ENCODE measurements around the gene SWT1. TPM values are rescaled to one million over a fixed set of nuclear protein-coding genes. Genes with fewer than 3 reads are reported as not detected.
A peak's percentile ranks its signal among the peaks of the same experiment; 100 is the strongest.

The SWT1 gene, protein sequence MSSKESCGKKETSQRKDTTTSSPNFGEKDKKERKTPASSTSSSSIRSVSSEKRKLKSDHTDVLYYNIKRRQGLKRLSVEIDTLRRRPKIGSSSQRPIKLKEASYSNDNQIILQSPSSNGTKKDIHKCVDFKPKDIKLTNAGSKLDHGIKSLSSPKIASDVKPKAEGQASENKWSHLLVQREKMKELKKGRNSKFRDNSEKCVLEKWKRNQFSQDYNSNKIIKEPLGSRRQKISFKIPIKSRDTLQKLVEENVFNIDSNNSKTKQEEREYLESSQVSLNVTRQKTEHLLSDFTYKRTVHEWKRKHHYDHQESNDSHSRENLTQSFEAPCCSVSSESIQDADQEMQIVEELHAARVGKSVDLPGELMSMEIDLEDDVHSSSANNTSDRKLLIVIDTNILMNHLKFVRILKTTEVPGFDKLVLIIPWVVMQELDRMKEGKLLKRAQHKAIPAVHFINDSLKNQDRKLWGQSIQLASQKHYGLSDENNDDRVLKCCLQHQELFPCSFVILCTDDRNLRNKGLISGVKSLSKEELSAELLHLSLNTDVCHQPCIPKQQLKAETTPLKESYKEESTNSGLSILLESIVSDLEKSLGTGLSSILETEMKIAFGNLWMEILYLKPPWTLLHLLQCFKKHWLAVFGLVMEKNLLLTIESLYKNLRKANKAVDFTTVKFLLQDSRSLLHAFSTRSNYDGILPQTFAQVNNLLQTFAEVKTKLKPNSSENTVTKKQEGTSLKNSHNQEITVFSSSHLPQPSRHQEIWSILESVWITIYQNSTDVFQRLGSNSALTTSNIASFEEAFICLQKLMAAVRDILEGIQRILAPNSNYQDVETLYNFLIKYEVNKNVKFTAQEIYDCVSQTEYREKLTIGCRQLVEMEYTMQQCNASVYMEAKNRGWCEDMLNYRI
- total RNA-seq (2014; rRNA removed; shearing (Covaris generic)) (1.0 and 2.8 TPM in 2 replicates), polyA plus RNA-seq (2016; fragmentation: Nextera tagmentation; extraction: Ambion mirVana) (1.6 and 2.8 TPM in 2 replicates)

- H3K9me3 ChIP-seq (ENCODE audit: low read depth) = no peaks in the 10 kb centered on the region
- no peaks in the 10 kb centered on the region for H3K36me3 ChIP-seq (ENCODE audit: low read depth)
- H4K20me1 ChIP-seq (ENCODE audit: insufficient read depth) = no peaks in the 10 kb centered on the region
- no peaks in the 10 kb centered on the region for H3K27me3 ChIP-seq (replicated peaks; ENCODE audit: insufficient read depth)
- peaks cover 8% of the 10 kb centered on the region for H3F3A ChIP-seq (ENCODE audit: insufficient read depth)
- in situ Hi-C loops (cut with MboI) = loop anchor here (25.0 kb wide), 1 partner anchor 345 kb away; no protein-coding TSS in a partner anchor
- H3K4me3 ChIP-seq = peak within 1 kb of the TSS; percentile 89
- H3K9me2 ChIP-seq (ENCODE audit: insufficient read depth) = no peaks in the 10 kb centered on the region
- peaks cover 50% of the 10 kb centered on the region for H3K79me2 ChIP-seq (ENCODE audit: insufficient read depth)
- H3K4me2 ChIP-seq (ENCODE audit: unreplicated experiment) = peak within 1 kb of the TSS; percentile 98
- peak; percentile 100 for DNase-seq
- TF ChIP-seq EZH2phosphoT487 (IDR thresholded peaks at IDR 0.05; ENCODE audit: insufficient read depth, low read depth) = no peak
- no peak for TF ChIP-seq EZH2 (IDR thresholded peaks at IDR 0.05; ENCODE audit: insufficient read depth, poor library complexity, severe bottlenecking)
- H3K27ac ChIP-seq = peak within 1 kb of the TSS; percentile 96
- peak within 1 kb of the TSS; percentile 98 for H2AFZ ChIP-seq
- 1% methylated on average over 48 to 51 of the region's 63 CpGs for WGBS, 2 experiments (ENCODE audit: low coverage in 1 of 2, low lambda C conversion rate in 2 of 2, missing lambda C conversion rate in 2 of 2)
- peaks cover 22% of the 10 kb centered on the region for H3K4me1 ChIP-seq (ENCODE audit: insufficient read depth)
- peak within 1 kb of the TSS; percentile 96 for H3K9ac ChIP-seq
Measured at GRCh38 chr1:185156854-185157598, at the start of gene SWT1, which contains the start of gene TRMT1L. SWT1 (plus strand) TSS chr1:185157167; CDS start chr1:185160842, 3,675 bp downstream. TRMT1L (minus strand) TSS chr1:185156953; CDS start chr1:185156712, 241 bp downstream.

DNA sequence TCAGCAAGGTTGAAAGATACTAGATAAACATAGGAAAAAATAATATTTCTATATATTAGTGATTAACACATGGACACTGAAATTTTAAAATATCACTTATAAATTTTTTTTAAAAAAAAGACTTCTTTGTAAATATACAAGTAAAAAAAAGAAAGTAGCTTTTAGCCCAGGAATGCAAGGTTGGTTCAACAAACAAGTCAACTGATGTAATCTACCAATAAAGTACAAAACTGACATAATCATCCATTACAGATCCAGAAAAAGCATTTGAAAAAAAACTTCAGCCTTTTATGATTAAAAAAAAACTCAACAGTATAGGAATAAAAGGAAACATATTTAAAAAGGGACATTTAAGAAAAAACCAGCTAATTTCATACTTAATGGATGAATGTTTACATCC is 48.6 kb upstream of the SWT1 start:
- Histone ChIP-seq H3K36me3 (ENCODE audit: low read depth) (no peaks in the 10 kb centered on the region), H3F3A (ENCODE audit: insufficient read depth) (no peaks in the 10 kb centered on the region), H3K9me3 (ENCODE audit: low read depth) (no peaks in the 10 kb centered on the region), H3K79me2 (ENCODE audit: insufficient read depth) (no peaks in the 10 kb centered on the region), H3K27ac (no peak overlapping the region), H3K9me2 (ENCODE audit: insufficient read depth) (no peaks in the 10 kb centered on the region), H2AFZ (no peak overlapping the region), H3K27me3 (replicated peaks; ENCODE audit: insufficient read depth) (no peaks in the 10 kb centered on the region), H3K4me2 (ENCODE audit: unreplicated experiment) (no peak overlapping the region), H3K4me1 (ENCODE audit: insufficient read depth) (no peaks in the 10 kb centered on the region), H3K9ac (no peak overlapping the region), H4K20me1 (ENCODE audit: insufficient read depth) (no peaks in the 10 kb centered on the region), H3K4me3 (no peak overlapping the region)
- in situ Hi-C loops (cut with MboI) = no loop called here
- DNase-seq = peak; percentile 46
- TF ChIP-seq EZH2phosphoT487 (IDR thresholded peaks at IDR 0.05; ENCODE audit: insufficient read depth, low read depth) (no peak), EZH2 (IDR thresholded peaks at IDR 0.05; ENCODE audit: insufficient read depth, poor library complexity, severe bottlenecking) (no peak)

- no peaks in the 10 kb centered on the region for H3K36me3 ChIP-seq (ENCODE audit: low read depth)
- TF ChIP-seq EZH2 (IDR thresholded peaks at IDR 0.05; ENCODE audit: insufficient read depth, poor library complexity, severe bottlenecking) (no peak), EZH2phosphoT487 (IDR thresholded peaks at IDR 0.05; ENCODE audit: insufficient read depth, low read depth) (no peak)
- in situ Hi-C loops (cut with MboI) = no loop called here
Measured at GRCh38 chr1:185110145-185110544, 46.8 kb upstream of the SWT1 start.

DNA sequence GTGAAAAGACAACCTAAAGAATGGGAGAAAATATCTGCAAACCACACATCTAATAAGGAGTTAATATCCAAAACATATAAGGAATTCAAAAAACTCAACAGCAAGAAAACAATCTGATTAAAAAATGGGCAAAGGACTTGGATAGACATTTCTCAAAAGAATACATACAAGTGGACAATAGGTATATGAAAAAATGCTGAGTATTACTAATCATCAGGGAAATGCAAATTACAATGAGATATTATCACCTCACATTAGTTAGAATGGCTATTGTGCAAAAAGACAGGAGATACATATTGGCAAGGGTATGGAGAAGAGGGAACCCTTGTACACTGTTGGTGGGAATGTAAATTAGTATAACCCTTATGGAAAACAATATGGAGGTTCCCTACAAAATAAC is 45.1 kb upstream of the SWT1 start:
- TF ChIP-seq EZH2phosphoT487 (IDR thresholded peaks at IDR 0.05; ENCODE audit: insufficient read depth, low read depth) (no peak), EZH2 (IDR thresholded peaks at IDR 0.05; ENCODE audit: insufficient read depth, poor library complexity, severe bottlenecking) (no peak)
- Histone ChIP-seq H3K27me3 (replicated peaks; ENCODE audit: insufficient read depth) (no peaks in the 10 kb centered on the region), H3K9me3 (ENCODE audit: low read depth) (no peaks in the 10 kb centered on the region), H3K4me3 (no peak overlapping the region), H2AFZ (no peak overlapping the region), H3K27ac (no peak overlapping the region), H4K20me1 (ENCODE audit: insufficient read depth) (no peaks in the 10 kb centered on the region), H3K9me2 (ENCODE audit: insufficient read depth) (no peaks in the 10 kb centered on the region), H3K4me2 (ENCODE audit: unreplicated experiment) (no peak overlapping the region), H3F3A (ENCODE audit: insufficient read depth) (no peaks in the 10 kb centered on the region), H3K4me1 (ENCODE audit: insufficient read depth) (no peaks in the 10 kb centered on the region), H3K79me2 (ENCODE audit: insufficient read depth) (no peaks in the 10 kb centered on the region), H3K36me3 (ENCODE audit: low read depth) (no peaks in the 10 kb centered on the region), H3K9ac (no peak overlapping the region)
- DNase-seq = no peak
- in situ Hi-C loops (cut with MboI) = no loop called here

More at GRCh38 chr1:185110145-185110544, 46.8 kb upstream of the SWT1 start:
- no peaks in the 10 kb centered on the region for H3K4me1 ChIP-seq (ENCODE audit: insufficient read depth)
- no peaks in the 10 kb centered on the region for H3K79me2 ChIP-seq (ENCODE audit: insufficient read depth)
- H3K4me2 ChIP-seq (ENCODE audit: unreplicated experiment) = no peak overlapping the region
- DNase-seq = no peak
- H3K4me3 ChIP-seq = no peak overlapping the region
- no peaks in the 10 kb centered on the region for H3F3A ChIP-seq (ENCODE audit: insufficient read depth)
- no peak overlapping the region for H2AFZ ChIP-seq
- no peak overlapping the region for H3K27ac ChIP-seq
- H3K9ac ChIP-seq = no peak overlapping the region
- no peaks in the 10 kb centered on the region for H3K9me3 ChIP-seq (ENCODE audit: low read depth)
- H3K9me2 ChIP-seq (ENCODE audit: insufficient read depth) = no peaks in the 10 kb centered on the region
- no peaks in the 10 kb centered on the region for H3K27me3 ChIP-seq (replicated peaks; ENCODE audit: insufficient read depth)
- H4K20me1 ChIP-seq (ENCODE audit: insufficient read depth) = no peaks in the 10 kb centered on the region

Data from GM23248 (cell line).